GM18508 (cell line): ENCODE results near the gene AAMDC.
"Not testable (repeated sequence)": the region's sequence is repeated elsewhere in the genome, so short reads cannot be mapped to it uniquely, and the experiment has no call there.

Experiments used
- ATAC-seq: cut with Tn5 transposase; IDR thresholded peaks from one replicate; pipeline ENCODE4 v1.9.1; 2021; ENCODE audit warnings: moderate number of reproducible peaks; ENCODE audit not compliant: insufficient read depth, unreplicated experiment

AAMDC gene

DNA sequence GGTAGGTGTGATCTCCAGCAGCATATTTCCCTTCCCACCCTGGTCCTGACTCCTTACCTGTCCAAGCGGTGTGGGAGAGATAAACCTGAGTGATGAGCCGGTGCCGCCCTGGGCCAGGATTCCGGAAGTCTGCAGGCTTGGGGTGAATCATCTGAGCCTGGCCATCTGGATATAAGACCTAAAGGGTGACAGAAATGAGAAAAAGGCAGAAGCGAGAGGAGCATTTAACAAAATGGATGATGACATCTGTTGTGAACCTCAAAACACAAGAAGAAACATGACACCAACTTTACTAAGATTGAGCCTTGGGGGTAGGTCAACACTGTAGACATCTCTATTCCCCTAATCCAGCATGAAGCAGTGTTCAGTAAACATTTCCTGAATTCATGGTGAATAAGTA is 62.8 kb downstream of the AAMDC start:
- no peak for ATAC-seq

DNA sequence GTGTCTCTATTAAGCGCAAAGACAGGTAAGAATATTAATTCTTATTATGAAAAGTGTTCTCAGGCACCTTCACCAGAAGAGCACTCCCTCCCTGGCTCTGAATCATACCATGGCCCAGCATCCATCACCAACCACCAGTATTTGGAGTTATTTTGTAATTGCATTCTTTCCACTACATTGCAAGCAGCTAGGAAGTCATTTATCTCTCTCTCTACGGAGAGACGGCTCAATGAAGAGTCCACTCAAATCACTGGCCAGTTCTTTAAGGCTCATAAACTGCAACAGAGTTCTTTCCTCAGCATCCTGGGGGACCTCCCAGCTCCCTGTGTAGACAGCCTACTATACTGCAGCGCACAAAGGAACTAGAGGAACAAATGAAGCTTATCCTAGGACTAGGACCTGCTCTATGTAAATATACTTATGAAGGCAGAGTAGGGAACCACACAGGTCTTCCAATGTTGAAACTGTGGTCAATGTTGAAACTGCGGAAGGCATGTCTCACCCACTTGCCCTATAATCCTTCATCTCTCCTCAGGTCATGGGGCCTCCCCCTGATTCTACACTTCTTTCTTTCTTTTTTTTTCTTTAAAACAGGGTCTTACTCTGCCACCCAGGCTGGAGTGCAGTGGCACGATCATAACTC is 63.4 kb downstream of the AAMDC start:
- no peak for ATAC-seq

DNA sequence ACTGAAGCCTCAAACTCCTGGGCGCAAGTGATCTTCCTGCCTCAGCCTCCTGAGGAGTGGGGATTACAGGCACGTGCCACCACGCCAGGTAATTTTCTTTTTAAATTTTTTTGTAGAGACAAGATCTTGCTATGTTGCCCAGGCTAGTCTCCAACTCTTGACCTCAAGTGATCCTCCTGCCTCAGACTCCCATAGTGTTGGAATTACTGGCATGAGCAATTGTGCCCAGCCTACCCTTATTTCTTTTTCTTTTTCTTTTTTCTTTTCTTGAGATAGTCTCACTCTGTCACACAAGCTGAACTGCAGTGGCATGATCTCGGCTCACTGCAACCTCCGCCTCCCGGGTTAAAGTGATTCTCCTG is 63.9 kb downstream of the AAMDC start:
- no peak for ATAC-seq

DNA sequence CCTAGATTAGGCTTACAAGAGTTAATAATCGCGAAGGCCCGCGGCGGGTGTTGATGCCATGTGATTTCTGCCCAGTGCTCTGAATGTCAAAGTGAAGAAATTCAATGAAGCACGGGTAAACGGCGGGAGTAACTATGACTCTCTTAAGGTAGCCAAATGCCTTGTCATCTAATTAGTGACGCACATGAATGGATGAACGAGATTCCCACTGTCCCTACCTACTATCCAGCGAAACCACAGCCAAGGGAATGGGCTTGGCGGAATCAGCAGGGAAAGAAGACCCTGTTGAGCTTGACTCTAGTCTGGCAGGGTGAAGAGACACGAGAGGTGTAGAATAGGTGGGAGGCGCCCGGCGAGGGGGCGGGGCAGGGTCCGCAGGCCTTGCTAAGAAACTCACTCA is 65.5 kb downstream of the AAMDC start:
- ATAC-seq: no peak

DNA sequence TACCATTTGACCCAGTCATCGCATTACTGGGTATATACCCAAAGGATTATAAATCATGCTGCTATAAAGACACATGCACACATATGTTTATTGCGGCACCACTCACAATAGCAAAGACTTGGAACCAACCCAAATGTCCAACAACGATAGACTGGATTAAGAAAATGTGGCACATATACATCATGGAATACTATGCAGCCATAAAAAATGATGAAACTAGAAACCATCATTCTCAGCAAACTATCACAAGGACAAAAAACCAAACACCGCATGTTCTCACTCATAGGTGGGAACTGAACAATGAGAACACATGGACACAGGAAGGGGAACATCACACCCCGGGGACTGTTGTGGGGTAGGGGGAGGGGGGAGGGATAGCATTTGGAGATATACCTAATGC is 68.1 kb downstream of the AAMDC start:
- ATAC-seq: not testable (repeated sequence)

DNA sequence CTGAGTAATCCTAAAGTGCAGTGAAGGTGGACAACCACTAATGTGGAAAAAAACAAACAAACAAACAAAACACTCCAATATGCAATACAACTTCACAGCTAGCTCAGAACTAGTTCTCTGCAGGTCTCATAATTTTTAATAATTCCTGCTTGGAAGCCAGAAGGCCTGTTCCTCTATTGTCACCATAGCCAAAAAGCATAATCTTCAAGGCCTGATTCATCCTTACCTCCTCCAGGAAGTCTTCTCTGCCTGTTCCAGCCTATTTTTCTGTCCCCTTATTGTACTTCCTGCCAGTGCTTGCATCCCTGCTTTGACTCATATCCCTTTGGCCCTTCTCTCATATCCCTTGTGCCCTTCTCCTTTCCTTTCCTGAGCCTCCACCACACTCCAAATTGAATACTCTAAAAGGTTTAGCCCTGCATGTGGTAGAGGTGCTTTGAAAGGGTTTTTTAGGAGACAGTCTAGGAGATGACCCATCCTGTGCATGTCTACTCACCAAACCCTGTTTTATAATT is 69.2 kb downstream of the AAMDC start:
- not testable (repeated sequence) for ATAC-seq

DNA sequence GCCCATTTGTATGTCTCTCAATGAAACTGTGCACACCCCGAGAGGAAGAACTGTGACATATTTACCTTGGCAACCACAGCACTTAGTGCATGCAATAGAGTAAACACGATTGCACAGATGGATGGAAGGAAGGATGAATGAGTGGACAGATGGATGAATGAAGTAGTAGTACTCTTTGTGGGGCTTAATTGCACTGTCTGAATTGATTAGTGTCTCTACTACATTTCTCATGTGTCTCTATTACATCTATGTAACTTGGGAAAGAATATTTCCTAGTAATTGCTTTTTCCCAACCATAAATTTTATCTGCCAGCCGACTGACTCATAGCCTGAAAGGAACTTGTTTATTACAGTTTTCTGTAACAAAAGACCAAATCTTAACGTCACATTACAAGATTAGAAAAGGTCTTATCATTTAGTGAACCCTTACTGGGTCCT is 69.7 kb downstream of the AAMDC start:
- ATAC-seq: not testable (repeated sequence)

DNA sequence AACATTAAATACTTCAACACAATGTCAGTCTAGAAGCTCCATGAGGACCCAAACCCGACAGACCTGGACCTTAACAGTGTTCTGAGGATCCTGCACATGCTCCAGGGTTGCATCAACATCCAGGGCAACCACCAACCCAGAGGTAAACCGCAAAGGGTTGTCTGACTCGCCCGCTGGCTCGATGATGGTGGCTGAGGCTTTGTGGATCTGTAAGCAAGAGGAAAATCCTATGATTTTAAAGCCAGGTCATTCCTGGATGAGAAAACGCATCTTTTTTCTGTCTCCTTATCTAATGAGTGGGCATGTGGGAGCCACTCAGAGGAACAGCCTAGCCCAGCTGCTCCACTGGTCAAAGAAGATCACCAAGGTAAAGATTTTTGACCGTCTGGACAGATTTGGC is 70.3 kb downstream of the AAMDC start:
- ATAC-seq: not testable (repeated sequence)

DNA sequence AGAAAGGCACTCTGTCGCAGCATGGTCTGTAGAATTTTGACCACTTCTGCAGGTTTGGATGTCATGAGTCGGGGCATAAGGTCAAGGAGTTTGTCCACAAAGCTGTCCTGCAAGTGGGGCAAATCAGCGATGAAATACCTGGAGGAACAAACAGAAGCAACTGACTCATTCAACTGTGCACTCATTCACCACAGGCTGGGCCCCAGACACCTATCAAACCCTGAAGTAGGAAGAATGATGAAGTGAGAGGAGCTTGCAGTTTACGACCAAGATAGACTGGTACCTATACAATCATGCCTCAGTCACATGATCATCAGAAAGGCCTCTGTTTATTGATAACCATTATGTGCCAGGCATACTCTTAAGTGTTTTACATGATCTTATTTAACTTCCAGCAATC is 70.8 kb downstream of the AAMDC start:
- not testable (repeated sequence) for ATAC-seq

DNA sequence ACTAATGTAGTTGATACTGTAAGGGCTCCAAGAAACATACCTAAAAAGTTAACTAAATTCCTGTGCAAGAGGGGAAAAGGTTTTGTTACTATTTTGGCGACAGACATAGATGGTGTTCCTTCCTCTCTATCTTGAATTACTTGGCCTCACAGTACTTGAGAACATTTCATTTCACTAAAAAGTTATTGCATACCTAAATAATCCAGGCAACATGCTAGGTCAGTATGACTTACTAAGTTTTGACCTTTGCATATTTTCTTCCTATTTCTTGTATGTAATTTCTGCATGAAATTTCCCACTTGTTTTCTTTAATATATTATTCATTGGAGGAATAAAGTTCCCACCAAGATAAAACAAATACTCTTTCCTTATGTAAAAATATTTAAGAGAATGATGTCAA is 74.0 kb downstream of the AAMDC start:
- ATAC-seq: not testable (repeated sequence)

DNA sequence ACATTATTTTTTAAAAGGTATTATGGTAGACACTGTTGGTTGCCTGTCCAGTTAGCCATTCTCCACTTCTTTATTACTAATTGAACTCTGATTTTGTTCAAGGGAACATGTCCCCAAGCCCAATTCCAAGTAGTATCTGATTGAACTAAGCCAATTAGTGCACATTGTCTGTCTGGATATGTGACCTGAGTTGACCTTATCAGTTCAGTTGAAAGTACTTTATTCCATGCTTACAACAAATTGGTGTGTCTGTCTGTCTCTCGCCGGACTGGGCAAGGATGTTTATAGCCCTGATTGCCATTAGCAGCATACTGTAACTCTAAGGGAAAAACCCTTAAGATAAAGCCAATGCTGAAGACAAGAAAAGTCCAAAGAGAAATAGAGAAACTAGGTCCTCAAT is 87.9 kb downstream of the AAMDC start:
- no peak for ATAC-seq

DNA sequence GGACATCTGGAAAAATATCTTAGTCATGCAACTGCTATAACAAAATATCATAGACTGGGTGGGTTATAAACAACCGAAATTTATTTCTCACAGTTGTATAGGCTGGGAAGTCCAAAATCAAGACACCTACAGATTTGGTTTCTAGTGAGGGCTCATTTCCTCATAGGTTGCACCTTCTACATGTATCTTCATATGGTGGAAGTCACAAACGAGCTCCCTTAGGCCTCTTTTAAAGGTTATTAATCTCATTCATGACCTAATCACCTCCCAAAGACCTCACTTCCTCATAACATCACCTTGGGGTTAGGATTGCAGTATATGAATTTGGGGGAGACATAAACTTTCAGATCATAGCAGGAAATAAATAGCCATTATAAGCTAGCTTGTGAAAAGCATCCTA is 88.3 kb downstream of the AAMDC start:
- ATAC-seq: no peak

DNA sequence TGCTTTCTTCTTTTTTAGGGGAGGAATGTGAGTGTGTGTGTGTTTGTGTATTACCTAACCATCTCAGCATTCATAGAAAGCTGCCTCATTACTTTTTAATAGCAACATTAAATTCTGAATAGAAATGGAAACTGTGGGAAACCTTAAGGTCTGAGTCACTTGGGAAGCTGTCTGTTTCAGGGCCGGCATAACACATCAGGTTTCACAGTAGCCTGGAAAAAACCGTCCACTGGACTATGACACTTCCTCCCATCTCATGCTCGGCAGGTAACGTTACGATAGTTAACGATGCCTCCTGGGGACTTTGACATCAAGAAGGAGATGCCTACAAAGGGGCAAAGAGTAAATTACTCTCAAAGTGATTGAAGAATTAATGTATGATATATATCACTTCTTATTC is 89.9 kb downstream of the AAMDC start:
- not testable (repeated sequence) for ATAC-seq

DNA sequence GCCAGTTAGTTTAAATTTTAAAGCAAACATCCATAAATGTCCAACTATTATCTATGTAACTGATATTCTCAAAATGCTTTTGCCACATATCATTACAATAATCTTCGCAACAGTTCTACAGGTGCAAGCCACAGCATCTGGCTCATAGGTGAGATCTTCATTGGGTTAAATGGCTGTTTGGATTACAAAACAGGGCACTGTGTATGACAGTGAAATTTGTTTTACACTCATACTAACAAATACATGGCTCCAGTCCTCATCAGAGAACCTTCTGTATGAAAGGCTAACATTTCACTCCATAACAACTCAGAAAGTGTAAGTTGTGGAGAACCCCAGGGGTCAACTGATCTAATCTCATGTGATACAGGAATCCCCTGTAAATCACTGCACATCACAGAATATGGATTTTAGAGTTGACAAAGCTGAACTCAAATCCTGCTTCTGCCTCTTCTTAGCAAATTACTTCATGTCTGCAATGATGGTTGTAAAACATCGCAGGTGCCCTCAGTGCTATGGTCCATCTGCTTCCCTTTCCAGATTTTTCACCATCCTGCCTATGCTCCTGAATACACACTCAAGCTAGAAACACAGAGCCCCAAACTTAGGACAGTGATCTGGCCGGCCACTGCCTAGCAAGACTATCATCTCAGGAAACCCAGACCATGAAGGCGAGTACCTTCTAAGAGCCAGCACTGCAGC is 92.8 kb downstream of the AAMDC start:
- ATAC-seq: not testable (repeated sequence)

DNA sequence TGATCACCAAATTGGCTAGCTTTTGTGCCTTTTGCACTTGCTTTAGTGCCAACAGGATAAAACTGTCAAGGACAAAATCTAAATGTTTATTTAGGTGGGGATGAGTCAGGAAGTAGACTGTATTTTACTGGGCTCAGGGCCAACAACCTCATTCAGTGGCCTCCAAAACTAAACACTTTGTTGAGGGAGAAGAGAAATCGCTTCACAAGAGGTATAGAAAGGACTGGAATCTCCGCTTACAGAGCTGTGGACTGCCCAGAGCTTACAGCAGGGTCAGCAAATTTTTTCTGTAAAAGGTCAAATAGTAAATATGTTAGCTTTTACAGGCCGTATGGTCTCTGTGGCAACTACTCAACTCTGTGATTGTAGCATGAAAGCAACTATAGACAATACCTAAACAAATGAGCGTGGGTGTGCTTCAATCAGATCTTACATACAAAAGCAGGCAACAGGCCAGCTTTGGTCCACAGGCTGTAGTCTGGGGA is 93.4 kb downstream of the AAMDC start:
- not testable (repeated sequence) for ATAC-seq

DNA sequence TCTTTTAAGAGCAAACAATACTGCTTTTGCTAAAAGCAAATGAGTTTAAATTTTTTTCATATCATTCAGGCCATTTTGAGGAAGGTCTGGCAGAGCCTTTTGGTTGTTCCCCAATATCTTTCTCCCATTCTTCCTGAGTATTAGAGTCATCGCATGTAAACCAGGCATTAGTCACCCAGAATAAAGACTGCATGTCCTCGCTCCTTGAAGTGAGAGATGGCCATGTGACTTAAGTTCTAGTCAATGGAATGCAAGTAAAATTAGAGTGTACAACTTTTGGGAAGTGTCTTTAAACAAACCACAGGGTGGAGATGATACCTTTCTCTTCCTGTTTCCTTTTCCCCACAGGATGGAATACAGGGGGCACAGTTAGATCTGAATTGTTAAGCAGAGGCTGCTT is 96.8 kb downstream of the AAMDC start:
- ATAC-seq: not testable (repeated sequence)
